HG02759 (cell line): ENCODE results near the gene ABO.
"Not testable (repeated sequence)": the region's sequence is repeated elsewhere in the genome, so short reads cannot be mapped to it uniquely, and the experiment has no call there.

ENCODE experiments used
- ATAC-seq: cut with Tn5 transposase; IDR thresholded peaks from one replicate; pipeline ENCODE4 v1.9.1; 2021; ENCODE audit warnings: mild to moderate bottlenecking, moderate library complexity; ENCODE audit not compliant: unreplicated experiment

Gene ABO

GRCh38 chr9:133227242-133227860, 47.6 kb downstream of the ABO start:
- ATAC-seq, result no peak

- ATAC-seq, result no peak
Observed at GRCh38 chr9:133226219-133227171, 48.5 kb downstream of the ABO start.

GRCh38 chr9:133225171-133226011, 49.6 kb downstream of the ABO start:
- ATAC-seq, result no peak

DNA sequence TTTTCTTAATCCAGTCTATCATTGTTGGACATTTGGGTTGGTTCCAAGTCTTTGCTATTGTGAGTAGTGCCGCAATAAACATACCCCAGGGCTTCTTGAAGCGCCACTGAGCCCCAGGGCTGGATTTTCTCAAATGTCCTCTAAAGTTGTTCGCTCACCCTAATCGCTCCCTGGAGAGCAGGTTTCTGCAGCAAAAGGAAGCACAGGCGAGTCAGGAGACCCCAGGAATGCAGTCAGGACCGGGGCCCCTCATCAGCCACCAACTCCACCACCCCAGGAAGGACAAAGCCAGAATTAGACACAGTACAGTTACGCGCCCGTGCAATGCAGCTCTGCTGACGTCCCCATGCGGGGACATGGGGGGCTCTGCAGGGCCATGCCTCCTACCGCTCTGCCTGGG, 50.2 kb downstream of the ABO start:
- no peak for ATAC-seq

DNA sequence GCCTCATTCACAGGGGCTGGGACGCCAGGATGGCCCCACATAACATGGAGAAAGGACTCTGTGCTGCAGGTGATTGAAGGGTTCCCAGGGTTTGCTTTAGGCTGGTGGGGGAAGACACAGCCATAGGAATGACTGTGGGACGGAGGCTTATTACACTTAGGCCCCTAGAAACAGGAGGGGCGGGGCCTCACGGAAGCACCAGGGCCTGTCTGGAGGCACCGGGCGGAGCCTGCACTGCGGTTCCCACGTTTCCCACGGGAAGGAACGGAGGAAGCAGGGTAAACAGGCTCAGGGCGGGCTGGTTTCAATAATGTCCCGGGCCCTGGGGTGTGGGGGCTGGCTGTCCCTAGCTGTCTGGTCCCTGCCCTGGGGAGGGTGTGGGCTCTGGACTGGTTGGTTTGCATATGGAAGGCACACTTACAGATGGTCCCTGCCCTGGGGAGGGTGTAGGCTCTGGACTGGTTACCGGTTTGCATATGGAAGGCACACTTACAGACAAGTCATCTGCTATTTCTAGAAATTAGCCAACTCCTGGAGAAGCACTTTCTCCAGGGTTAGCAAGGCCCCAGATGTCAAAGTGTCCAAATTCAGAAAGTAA, 51.7 kb downstream of the ABO start:
- not testable (repeated sequence) for ATAC-seq

GRCh38 chr9:133221994-133222393, 53.0 kb downstream of the ABO start:
- not testable (repeated sequence) for ATAC-seq

DNA sequence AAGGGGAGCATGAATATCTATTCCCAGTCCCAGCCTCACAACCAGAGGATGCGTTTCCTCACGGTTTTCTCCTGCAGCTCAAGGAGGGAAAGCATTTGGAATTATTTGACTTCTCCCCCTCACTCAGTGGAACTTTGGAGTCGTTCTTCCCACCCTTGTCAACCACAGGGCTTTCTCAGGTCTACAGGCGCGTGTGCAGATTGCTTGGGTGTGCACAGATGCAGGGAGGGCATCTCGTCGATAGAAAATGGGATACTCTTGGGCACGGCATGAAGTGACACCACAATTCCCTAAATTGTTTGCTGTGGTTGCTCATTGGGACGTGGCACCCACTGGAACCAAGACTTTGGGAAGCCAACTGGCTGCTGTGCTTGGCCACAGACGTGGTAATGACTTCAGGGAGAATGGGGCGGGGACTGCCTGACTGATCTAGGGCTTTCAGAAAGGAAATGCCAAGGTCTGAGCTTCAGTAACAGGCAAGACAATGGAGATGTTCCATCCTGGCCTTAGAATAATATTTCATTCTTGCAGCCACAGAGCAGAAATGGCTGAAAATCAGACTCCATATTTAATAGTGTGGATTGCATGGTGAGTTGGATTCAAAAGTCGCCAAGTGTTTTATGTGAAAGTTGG, 53.7 kb downstream of the ABO start:
- no peak for ATAC-seq

DNA sequence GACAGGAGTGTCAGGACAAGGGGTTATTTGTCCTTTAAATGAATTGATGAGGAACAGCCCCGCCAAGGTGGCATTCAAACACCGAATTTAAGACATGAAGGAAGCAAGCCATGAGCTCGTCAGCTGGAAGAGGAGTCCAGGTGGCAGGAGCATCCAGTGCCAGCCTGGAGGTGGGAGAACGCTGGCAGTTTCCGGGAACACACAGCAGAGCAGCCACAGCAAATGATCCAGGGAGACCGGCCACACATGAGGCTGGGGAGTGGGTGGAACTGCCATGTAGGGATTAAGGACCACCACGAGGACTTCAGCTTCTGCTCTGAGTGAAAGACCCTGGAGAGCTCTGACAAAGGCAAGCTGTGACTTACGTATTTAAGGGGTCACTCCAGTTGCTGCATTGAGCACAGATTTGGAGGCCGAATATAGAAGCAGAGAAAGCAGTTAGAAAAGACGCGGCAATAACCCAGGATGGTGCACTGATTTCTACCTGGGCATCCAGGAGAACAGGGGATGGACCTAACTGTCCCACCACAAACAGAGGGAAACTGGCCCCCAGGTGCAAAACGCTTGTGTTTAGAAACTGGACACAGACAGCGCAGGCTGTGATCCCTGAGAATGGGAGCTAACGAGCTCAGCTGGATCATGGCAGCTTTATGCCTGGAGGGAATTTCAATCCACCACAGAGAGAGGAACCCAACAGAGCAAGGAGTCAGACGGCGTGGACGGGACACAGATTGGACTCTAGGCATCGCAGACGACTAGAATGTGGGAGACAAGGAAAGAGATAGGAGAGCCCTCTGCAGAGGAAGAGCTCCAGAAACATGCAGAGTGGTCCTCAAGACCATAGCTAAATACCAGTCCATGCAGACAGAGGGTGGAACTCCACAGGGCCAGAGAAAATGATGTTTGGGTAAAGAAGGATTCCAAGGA, 56.7 kb downstream of the ABO start:
- ATAC-seq, result not testable (repeated sequence)

- ATAC-seq, result not testable (repeated sequence)
Observed at GRCh38 chr9:133217333-133217988, 57.5 kb downstream of the ABO start.

DNA sequence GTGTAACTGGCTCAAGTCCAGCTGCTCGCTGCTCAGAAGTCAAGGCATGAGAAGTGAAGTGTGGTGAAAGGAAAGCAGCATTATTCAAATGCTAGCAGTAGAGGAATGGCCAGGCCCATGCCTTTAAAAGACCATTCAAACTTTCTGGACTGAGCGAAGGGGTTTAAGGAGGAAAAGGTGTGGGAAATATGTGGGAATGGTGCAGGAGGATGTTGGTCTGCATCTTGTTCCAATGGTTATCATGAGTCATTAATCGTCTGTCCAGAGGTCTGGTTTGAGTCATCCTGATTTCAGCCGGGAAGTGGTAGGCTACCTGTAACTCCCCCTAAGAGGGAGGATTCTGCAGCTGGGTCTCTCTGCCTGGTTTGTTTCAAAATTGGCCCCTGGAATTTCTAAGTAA, 60.7 kb downstream of the ABO start:
- ATAC-seq, result not testable (repeated sequence)

DNA sequence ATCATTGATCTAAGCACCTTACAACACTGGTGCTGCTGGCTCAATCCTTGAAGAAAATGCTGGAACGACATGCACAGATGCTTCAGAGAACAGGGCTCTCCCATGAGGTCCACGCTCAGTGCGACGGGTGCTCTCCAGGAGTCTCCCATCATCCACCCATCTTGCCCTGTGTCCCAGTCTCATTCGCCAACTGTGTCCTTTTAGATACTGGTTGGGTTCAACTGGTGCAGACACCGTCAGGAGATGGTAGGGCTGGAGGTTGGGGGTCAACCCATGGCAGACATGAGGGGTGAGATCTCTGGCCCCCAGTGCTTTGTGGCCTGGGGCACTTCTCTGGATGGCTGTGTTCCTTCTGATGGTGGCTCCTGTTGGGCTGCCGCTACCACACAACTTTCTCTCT, 64.4 kb downstream of the ABO start:
- no peak for ATAC-seq

- ATAC-seq, result no peak
Observed at GRCh38 chr9:133210202-133210532, 64.8 kb downstream of the ABO start.

GRCh38 chr9:133209327-133210201, 65.4 kb downstream of the ABO start:
- ATAC-seq, result not testable (repeated sequence)

DNA sequence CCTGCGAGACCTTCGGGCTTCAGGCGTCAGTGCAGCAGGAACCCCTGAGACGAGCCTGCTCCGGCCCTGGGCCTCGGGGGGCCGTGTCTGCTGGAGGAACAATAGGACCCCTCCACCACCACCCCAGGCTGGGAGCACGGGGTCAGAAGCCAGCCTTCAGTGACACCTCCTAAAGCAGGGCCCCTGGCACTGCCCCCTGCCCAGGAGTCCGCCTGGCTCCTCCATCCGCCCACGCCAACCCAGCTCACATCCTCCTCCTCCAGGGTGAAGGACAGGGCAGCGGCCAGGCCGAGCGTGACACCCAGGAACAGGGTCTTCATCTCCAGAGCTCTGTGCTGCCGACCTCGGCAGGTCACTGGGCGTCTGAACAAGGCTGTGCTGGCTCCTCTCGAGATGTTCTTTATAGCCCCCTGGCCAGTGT, 66.1 kb downstream of the ABO start, which contains the start of gene OBP2B:
OBP2B (minus strand) TSS at position 371 of the 421 bp plus-strand sequence; CDS start at position 320, 51 bp downstream.
- ATAC-seq, result not testable (repeated sequence)

DNA sequence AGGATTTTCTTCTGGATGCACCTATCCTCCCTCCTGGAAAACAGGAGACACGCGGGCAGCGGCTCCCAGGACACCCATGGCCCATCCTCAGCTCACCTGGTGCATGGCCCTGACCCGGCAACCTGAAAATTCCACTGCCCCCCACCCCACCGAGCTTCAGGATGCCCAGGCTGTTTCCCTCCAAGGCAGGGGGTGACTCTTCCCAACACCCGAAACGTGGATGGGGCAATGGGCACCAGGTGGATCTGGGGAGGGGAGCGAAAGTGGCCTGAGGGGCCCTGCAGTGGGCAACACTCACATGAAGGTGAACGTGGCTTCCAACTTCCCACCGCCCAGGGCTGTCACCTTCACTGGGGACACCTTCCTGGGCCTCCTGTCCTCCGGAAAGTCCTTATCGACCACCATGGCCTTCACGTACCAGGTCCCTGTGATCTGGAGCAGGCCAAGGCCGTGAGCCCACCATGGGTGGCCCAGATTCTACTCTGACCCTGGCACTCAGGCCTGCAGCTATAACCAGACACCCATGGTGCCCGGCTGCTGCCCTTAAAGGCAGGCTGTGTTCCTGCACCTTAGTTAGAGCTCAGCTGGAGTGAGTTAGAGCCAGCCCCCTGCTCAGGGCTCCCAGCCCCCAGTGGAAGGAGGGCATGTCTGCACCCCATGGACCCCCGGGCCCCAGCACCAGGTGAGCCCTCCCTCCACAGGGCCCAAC, 66.7 kb downstream of the ABO start:
- not testable (repeated sequence) for ATAC-seq

GRCh38 chr9:133207540-133208170, 67.3 kb downstream of the ABO start:
- ATAC-seq, result no peak
